Neutrophil (primary cell): ENCODE measurements around the gene ADCY3.
"Not testable (repeated sequence)": the region's sequence is repeated elsewhere in the genome, so short reads cannot be mapped to it uniquely, and the experiment has no call there.

ENCODE experiments used
- H3K27ac ChIP-seq: fragments of 200-600 bp; sonication (generic); 2 replicates; pipeline ENCODE4 v1.5.1; 2016; ENCODE audit warnings: mild to moderate bottlenecking, moderate library complexity
- H3K27me3 ChIP-seq: fragments of 200-600 bp; sonication (generic); 2 replicates; pipeline ENCODE4 v1.6.0; 2016; ENCODE audit warnings: mild to moderate bottlenecking
- H3K36me3 ChIP-seq: fragments of 200-600 bp; sonication (generic); 2 replicates; pipeline ENCODE4 v1.5.1; 2017
- H3K4me1 ChIP-seq, 2 experiments: fragments of 200-600 bp in 1 of 2; sonication (generic) in 1 of 2; 1 replicate in 1 of 2; 2 replicates in 1 of 2; pipeline versions ENCODE4 v1.5.1 to v1.6.1; 2013 to 2016; ENCODE audit warnings: low read depth in 1 of 2, low read length in 1 of 2, mild to moderate bottlenecking in 1 of 2, moderate library complexity in 1 of 2; ENCODE audit not compliant: control insufficient read depth in 1 of 2, insufficient read depth in 1 of 2
- H3K4me3 ChIP-seq, 2 experiments: fragments of 200-600 bp in 1 of 2; sonication (generic) in 1 of 2; 1 replicate in 1 of 2; 2 replicates in 1 of 2; pipeline ENCODE4 v1.5.1; 2013 to 2016; ENCODE audit warnings: low read depth in 1 of 2, low read length in 1 of 2, mild to moderate bottlenecking in 1 of 2, moderate library complexity in 1 of 2
- H3K9me3 ChIP-seq: fragments of 200-600 bp; sonication (generic); 2 replicates; pipeline ENCODE4 v1.5.1; 2016
- CTCF ChIP-seq: fragments of 200-600 bp; sonication (generic); IDR thresholded peaks from 2 replicates; pipeline ENCODE4 v1.5.1; 2016; ENCODE audit warnings: antibody characterized with exemption

Gene ADCY3

DNA sequence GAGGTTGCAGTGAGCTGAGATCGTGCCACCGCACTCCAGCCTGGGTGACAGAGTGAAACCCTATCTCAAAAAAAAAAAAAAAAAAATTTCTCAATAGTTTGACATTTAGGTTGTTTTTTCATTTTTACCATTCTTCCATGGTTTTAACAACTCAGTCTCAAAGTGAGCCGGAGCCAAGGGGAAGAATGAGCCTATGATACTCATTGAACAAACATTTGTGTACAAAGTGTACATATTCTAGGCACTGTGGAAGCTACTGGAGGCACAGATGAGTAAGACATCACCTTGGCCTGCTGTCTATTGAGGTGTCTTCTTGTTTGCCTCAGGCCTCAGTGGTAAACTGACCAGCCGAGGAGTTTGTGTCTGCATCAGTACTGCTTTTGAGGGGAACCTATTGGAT is 104.9 kb downstream of the ADCY3 start:
- Histone ChIP-seq H3K36me3 (peaks cover 46% of the 10 kb centered on the region), H3K9me3 (no peaks in the 10 kb centered on the region), H3K4me3 (no peak overlapping the region), H3K27me3 (no peaks in the 10 kb centered on the region), H3K4me1 (no peaks in the 10 kb centered on the region), H3K27ac (no peak overlapping the region)
- TF ChIP-seq CTCF, result no peak

- Histone ChIP-seq H3K9me3 (no peaks in the 10 kb centered on the region), H3K27ac (no peak overlapping the region), H3K4me3 (no peak overlapping the region), H3K36me3 (peaks cover 40% of the 10 kb centered on the region), H3K27me3 (no peaks in the 10 kb centered on the region), H3K4me1 (no peaks in the 10 kb centered on the region)
- TF ChIP-seq CTCF, result no peak
Measured at GRCh38 chr2:24814516-24814915, 105.5 kb downstream of the ADCY3 start.

DNA sequence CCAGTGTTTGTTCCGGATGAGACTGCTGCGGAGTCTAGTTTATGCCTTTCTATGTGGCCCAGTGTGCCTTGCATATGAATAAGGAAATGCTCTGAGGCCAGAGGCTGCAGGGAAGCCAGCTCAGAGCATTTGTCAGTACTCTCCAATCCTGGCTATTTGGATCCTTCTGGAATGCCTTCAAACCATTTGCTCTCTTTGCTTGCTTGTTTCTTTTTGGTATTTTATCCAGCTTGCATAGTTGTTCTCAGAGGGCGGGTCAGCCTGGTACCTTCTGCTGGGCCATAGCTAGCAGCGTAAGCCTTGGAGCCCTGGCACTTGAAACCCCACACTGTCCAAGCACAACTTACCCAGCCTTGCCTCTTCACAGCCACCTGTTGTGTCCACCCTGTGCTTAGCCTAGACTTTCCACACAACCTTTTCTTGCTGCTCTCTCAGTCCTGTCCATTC is 106.3 kb downstream of the ADCY3 start:
- H3K4me3 ChIP-seq, result no peak overlapping the region
- no peak overlapping the region for H3K27ac ChIP-seq
- no peaks in the 10 kb centered on the region for H3K4me1 ChIP-seq
- no peaks in the 10 kb centered on the region for H3K27me3 ChIP-seq
- no peaks in the 10 kb centered on the region for H3K9me3 ChIP-seq
- peaks cover 32% of the 10 kb centered on the region for H3K36me3 ChIP-seq
- TF ChIP-seq CTCF, result no peak

DNA sequence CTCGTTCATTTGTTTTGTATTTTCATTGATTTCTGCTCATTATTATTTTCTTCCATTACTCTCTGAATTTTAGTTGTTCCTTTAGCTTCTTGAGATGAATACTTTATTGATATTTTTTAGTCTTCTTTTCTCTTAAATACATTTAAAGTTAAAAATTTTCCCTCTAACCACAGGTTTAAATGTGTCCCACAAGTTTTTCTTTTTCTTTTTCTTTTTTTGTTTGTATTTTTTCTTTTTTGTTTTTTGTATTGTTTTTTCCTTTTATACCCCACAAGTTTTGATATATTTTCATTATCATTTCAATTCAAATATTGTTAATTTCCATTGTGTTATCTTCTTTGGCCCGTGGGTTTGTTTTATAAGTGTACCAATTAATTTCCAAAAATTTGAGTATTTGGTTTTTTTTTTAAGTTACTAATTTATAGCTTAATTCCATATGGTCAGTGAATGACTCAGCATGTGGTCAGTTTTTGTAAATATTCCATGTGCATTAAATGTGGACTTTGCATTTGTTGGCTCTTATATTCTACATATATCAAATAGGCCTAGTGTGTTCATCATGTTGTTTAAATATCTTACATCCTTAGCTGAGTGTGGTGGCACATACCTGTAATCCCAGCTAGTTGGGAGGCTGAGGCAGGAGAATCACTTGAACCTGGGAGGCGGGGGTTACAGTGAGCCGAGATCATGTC is 110.6 kb downstream of the ADCY3 start:
- Histone ChIP-seq H3K9me3 (no peaks in the 10 kb centered on the region), H3K27me3 (no peaks in the 10 kb centered on the region), H3K36me3 (peaks cover 6% of the 10 kb centered on the region), H3K27ac (no peak overlapping the region), H3K4me1 (no peaks in the 10 kb centered on the region), H3K4me3 (no peak overlapping the region)
- TF ChIP-seq CTCF, result no peak

DNA sequence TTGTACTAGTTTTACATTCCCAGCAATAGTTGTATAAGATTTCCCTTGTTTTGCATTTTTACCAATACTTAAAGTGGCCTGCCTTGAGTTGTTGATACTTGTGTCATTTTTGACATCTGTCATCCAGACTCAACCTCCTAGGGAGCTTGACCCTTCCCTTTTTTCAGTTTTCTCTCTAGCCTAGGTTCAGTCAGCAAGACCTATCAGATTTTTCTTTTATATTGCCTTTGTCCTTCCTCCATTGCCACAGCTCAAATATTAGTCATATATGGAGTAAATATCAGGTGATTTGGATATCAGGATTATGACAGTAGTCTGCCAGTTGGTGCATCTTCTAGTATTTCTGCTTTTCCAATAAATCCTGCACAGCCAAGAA is 113.4 kb downstream of the ADCY3 start:
- TF ChIP-seq CTCF, result no peak
- no peak overlapping the region for H3K4me3 ChIP-seq
- no peaks in the 10 kb centered on the region for H3K9me3 ChIP-seq
- H3K27ac ChIP-seq, result no peak overlapping the region
- no peaks in the 10 kb centered on the region for H3K4me1 ChIP-seq
- H3K27me3 ChIP-seq, result no peaks in the 10 kb centered on the region
- H3K36me3 ChIP-seq, result peaks cover 5% of the 10 kb centered on the region

DNA sequence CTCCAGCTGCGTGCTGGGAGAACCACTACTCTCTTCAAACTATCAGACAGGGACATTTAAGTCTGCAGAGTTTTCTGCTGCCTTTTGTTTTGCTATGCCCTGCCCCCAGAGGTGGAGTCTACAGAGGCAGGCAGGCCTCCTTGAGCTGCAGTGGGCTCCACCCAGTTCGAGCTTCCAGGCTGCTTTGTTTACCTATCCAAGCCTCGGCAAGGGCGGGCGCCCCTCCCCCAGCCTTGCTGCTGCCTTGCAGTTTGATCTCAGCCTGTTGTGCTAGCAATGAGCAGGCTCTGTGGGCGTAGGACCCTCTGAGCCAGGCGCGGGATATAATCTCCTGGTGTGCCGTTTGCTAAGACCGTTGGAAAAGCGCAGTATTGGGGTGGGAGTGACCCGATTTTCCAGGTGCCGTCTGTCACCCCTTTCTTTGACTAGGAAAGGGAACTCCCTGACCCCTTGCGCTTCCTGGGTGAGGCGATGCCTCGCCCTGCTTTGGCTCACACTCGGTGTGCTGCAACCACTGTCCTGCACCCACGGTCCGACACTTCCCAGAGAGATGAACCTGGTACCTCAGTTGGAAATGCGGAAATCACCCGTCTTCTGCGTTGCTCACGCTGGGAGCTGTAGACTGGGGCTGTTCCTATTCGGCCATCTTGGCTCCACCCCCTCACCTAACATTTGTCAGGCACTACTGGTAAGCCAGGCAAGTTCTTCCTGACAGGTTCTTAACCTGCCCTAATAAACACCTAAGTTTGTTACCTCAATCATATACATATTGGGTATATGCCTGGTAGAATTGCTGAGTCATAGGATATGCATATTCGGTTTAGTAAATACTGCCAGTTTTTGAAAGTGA is 114.0 kb downstream of the ADCY3 start:
- H3K4me1 ChIP-seq, H3K27ac ChIP-seq, H3K4me3 ChIP-seq, H3K27me3 ChIP-seq, H3K36me3 ChIP-seq, H3K9me3 ChIP-seq: not testable (repeated sequence)

DNA sequence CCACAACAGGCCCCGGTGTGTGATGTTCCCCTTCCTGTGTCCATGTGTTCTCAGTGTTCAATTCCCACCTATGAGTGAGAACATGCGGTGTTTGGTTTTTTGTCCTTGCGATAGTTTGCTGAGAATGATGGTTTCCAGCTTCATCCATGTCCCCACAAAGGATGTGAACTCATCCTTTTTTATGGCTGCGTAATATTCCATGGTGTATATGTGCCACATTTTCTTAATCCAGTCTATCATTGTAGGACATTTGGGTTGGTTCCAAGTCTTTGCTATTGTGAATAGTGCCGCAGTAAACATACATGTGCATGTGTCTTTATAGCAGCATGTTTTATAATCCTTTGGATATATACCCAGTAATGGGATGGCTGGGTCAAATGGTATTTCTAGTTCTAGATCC is 119.5 kb downstream of the ADCY3 start:
- not testable (repeated sequence) for H3K4me3 ChIP-seq, H3K36me3 ChIP-seq, H3K4me1 ChIP-seq, H3K27ac ChIP-seq, H3K9me3 ChIP-seq, H3K27me3 ChIP-seq
